Pons (tissue), 1 donor: ENCODE results near the gene FAM25A.
"Not testable (repeated sequence)": the region's sequence is repeated elsewhere in the genome, so short reads cannot be mapped to it uniquely, and the experiment has no call there.

Experiments
- DNase-seq: peaks from one replicate; pipeline ENCODE4 v3.0.0-alpha.2; 2016; ENCODE audit warnings: low spot score

The FAM25A gene

DNA sequence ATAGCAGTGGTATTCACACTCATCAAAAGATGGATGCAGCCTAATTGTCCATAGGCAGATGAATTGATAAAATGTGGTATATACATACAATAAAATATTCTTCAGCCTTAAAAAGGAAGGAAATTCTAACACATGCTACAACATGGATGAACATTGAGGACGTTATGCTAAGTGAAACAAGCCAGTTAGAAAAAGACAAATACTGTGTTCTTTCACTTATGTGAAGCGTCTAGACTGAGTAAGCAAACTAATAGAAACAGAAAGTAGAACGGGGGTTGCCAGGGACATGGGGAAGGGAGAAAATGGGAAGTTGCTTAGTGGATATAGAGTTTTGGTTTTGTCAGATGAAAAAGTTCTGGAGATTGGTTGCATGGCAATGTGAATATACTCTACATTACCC lies 6.6 kb upstream of the FAM25A start:
- DNase-seq, result peak; percentile 9

DNA sequence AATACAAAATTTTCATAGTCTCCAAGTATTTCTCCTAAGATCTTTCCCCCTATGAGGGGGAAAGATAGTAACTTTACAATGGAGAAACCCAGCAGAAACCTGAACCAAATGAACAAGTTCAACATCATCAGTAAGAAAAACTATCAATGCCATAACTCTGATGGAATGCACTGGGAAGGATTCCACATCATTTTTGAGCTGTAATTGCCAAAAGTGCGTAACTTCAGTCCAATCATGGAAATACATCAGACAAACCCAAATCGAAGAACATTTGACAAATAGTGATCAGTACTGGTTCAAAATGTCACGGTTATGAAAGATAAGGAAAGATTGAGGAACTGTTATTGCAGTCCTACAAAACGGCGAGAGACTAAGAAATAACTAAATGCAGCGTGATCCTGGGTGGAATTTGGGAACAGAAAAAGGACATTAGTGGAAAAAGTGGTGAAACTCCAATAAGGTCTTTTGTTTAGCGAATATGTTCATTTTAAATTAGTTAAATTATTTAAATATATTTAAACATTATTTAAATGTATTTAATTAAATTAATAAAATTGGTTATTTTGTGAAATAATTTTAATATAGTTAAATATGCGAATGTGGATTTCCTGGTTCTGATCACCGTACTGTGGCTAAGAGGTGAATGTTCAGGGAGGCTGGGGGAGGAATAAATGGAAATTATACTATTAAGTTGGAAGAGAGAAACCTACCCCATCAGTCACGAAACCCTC lies 4.9 kb upstream of the FAM25A start:
- not testable (repeated sequence) for DNase-seq

DNA sequence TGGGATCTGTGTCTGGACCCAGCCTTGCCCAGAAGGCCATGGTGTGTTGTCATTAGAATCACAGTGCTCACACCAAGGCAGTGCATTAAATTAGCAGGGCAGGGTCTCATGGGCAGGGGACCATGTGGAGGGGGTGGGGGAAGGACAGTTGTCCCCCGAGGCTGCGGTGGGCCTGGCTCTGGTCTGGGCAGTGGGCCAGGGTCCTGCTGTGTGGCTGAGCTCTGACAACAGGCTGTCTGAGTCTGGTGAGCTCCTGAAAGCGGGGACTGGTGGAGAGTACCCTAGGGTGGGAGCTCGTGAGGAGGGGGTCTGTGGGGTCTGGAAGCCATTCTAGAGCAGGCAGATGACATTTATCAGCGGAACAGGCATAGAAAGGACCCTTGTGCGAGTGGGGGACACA lies 2.0 kb upstream of the FAM25A start:
- not testable (repeated sequence) for DNase-seq

DNA sequence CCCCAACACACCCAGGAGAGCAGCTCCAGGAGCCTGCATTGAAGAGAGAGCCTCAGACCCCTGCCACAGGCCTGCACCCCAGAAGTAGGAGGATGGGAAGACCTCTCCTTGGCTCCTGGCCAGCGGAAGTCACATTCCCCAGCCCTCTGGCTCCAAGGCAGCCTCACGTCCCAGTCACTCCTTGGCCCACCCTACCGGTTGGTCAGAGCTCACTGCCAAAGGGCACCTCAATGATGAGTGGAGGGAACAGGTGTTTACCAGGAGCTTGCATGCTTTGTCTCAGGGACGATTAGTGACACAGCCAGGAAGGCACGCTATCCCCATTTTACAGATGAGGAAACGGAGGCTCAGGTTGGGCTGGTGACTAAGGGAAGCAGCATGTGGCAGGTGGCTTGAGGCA lies 1.0 kb upstream of the FAM25A start:
- DNase-seq, result not testable (repeated sequence)

DNA sequence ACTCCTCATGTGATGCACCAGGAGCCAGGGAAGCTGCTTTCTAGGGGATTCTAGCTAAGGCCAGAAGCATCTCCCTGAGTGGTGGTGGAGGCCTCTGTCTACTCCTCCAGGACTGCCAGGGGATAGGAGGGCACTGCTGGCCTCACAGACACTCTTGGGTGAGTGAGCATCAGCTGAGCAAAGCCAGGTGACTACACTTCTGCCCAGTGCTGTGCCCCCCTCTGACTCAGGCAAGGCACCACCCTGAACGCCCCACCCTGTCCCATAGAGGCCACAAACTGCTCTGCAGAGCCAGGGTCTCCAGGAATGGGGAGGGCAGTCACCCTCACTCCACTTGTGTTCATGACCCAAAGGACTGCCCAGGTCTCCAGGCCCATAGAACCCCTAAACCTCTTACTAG lies 590 bp upstream of the FAM25A start:
- DNase-seq, result not testable (repeated sequence)

DNA sequence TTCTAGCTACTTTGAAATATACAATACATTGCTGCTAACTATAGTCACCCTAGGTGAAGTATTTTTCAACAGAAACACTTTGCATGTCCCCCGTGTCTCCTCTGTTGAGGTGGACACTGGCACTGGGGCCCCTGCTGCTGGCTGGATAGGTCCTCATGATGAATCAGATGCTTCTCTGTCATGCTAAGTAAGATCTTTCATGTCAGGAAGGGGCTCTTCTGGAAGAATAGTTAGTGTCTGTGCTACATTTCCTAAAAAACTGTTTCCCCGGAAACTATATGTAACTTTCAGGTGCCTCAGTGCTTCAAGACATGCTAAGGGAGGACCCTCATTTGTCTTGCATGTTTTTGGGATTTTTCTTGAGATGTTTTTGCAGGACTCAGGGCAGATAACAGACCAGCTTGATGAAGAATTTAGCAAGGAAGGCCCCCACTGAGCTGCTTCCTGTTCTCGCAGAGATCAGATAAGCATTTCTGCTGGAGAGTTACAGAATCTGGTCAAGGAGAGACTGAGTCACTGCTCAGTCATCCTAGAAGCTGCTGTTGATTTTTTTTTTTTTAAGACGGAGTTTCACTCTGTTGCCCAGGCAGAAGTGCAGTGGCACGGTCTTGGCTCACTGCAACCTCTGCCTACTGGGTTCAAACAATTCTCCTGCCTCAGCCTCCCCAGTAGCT lies 5.3 kb downstream of the FAM25A start:
- not testable (repeated sequence) for DNase-seq

DNA sequence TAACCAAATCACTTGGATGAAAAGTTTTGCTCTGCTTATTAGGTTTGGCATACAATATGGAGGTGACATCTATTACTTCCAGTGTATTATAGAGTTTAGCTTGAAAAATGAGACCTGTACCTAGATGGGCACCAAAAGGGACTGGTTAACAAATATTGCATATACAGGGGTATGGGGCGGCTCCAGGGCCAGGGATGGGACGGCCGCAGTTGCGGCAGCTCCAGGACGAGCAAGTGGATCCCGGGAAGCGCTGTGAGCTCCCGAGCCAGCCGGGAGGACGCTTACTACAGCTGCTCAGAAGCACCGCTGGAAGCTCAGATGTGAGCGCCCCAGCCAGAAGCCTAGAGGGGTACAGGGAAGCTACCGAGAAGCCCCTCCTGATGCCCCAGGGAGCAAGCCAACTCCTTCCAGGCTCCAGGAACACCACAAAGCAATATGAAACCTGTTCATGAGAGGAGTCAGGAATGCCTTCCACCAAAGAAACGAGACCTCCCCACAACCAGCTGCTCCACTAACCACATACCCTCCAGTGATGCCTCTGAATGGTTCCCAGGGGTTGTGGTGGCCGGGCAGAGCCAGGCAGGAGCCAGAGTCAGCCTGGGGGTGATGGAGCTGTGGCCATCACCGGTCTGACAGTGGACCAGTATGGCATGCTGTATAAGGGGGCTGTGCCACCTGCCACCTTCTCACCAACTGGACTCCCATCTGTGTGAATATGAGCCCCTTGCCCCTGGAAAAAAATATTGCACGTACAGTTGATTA lies 6.8 kb downstream of the FAM25A start:
- DNase-seq, result not testable (repeated sequence)

DNA sequence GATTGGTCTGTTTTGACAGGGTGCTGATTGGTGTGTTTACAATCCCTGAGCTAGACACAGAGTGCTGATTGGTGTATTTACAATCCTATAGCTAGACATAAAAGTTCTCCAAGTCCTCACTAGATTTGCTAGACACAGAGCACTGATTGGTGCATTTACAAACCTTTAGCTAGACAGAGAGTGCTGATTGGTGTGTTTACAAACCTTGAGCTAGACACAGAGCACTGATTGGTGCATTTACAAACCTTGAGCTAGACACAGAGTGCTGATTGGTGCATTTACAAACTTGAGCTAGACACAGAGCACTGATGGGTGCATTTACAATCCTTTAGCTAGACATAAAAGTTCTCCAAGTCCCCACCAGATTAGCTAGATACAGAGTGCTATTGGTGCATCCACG lies 10.3 kb downstream of the FAM25A start:
- not testable (repeated sequence) for DNase-seq

DNA sequence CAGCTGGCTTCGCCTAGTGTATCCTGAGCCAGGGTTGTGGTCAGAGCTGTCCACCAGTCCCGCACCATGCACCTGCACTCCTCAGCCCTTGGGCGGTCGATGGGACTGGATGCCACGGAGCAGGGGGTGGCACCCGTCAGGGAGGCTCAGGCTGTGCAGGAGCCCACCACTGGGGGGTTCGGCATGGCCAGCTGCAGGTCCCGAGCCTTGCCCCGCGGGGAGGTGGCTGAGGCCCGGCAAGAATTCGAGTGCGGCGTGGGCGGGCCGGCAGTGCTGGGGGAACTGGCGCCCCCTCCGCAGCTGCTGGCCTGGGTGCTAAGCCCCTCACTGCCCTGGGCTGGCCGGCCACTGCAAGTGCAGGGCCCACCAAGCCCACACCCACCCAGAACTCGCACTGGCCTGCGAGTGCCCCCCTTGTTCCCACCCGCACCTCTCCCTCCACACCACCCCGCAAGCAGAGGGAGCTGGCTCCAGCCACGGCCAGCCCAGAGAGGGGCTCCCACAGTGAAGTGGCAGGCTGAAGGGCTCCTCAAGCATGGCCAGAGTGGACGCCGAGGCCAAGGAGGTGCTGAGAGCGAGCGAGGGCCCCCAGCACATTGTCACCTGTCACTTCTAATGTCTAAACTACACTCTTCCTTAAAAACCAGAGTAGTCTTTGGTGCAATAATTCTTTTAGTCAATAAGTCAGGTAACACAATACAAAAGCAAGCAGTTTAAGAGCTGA lies 11.0 kb downstream of the FAM25A start:
- no peak for DNase-seq

DNA sequence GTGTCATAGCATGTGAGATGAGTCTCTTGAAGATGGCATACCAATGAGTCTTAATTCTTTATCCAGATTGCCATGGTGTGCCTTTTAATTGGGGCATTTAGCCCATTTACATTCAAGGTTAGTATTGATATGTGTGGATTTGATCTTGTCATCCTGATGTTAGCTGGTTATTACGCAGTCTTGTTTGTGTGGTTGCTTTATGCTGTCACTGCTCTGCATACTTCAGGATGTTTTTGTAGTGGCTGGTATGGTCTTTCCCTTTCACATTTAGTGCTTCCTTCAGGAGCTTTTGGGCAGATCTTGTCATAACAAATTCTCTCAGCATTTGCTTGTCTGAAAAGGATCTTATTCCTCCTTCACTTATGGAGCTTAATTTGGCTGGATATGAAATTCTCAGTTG lies 16.5 kb downstream of the FAM25A start:
- DNase-seq, result no peak

DNA sequence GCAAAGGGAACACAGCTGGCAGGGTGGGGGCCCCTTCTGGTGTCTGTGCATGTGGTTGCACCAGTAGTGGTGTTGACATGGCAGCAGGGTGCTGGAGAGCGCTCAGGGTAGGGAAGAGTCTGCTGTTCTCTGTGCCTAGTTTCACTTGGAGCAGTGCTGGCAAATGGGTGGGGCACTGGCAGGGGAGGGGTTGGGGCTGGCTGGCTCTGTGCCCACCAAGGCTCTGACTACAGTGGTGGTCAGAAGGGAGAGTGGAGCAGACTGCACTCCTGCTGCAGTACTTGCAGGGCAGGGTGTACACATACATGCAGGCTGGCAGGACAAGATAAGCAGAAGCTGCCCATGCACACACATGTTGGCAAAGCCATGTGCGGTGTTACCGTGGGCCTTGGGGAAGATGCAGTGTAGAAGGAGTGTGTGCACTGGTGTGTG lies 18.2 kb downstream of the FAM25A start:
- no peak for DNase-seq

DNA sequence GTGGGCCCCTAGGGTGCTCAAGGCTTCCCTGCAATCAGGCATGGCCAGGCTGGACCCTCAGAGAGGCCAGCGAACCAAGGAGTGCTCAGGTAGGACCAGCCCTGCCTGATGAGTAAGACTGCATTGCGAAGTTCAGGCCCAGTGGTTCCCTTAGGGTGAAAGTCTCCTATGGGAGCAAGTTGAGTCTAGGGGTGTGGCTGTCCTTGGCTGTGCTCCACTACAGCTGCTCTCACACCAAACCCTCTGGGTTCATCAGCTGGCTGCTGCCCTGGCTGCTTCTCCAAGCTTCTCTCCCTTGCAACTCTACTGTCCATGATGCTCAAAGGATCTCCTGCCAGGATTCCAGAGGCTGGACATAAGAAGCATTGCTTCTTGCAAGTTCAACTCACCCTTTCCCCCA lies 18.7 kb downstream of the FAM25A start:
- DNase-seq, result no peak

DNA sequence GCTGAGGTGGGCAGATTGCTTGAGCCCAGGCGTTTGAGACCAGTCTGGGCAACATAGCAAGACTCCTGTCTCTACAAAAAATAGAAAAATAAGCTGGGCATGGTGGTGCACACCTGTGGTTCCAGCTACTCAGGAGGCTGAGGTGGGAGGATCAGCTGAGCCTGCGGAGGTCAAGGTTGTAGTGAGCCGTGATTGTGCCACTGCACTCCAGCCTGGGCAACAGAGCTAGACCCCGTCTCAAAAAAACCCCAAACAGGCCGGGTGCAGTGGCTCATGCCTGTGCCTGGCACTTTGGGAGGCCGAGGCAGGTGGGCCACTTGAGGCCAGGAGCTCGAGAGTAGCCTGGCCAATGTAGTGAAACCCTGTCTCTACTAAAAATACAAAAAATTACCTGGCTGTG lies 23.5 kb downstream of the FAM25A start:
- not testable (repeated sequence) for DNase-seq

DNA sequence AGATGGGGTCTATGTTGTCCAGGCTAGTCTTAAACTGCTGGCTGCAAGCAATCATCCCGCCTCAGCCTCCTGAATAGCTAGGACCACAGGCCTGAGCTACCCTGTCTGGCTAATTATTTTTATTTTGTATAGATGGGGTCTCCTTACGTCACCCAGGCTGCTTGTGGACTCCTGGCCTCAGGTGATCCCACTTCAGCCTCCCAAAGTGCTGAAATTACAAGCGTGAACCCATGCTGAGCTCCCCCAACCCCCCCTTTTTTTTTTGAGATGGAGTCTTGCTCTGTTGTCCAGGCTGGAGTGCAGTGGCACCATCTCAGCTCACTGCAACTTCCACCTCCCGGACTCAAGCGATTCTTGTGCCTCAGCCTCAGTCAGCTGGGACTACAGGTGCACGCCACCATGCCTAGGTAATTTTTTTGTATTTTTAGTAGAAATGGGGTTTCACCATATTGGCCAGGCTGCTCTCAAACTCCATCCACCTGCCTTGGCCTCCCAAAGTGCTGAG lies 25.4 kb downstream of the FAM25A start:
- no peak for DNase-seq

DNA sequence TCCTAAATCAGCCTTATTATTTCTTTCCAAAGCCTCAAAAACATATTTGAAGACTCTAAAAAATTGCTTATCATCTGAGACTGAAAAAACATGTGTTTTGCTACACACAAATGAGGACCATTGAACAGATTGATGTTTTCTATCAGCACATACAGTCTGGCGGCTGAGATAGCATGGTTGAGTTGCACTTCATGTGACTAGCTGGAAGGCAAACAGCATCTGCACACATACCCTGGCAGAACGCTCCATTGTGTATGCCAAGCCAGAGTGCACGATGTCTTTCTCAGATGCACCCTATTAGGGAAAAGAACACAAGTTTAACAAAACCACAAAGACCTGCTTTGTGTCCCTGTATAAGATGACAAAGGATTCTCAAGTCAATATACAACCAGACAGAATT lies 33.0 kb downstream of the FAM25A start:
- peak; percentile 93 for DNase-seq

DNA sequence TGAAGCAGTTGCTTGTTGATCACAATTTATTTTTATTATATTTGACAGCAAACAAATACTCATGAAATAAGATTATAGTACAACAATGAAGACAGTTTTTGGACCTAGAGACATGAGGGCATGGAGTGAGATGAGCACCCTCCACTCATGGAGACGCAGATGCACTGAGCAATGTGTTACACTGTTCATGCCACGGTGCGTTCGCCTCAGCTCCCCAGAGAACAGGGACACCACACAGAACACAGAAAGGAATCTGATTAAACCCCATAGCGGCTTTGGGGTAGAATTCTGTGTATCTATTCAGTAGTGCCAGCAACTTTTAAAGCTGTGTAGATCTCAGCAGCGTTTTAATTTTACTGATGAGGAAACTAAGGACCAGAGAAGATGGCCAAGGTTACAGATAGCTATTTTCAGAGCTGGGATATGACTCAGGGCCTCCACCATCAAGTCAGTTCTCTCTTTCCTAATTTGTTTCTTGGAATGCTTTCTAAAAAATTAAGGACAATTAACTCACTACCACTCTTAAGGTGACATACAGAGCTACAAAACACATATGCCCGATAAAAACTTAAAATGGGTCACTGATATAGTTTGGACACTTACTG lies 33.6 kb downstream of the FAM25A start:
- DNase-seq, result peak; percentile 69

DNA sequence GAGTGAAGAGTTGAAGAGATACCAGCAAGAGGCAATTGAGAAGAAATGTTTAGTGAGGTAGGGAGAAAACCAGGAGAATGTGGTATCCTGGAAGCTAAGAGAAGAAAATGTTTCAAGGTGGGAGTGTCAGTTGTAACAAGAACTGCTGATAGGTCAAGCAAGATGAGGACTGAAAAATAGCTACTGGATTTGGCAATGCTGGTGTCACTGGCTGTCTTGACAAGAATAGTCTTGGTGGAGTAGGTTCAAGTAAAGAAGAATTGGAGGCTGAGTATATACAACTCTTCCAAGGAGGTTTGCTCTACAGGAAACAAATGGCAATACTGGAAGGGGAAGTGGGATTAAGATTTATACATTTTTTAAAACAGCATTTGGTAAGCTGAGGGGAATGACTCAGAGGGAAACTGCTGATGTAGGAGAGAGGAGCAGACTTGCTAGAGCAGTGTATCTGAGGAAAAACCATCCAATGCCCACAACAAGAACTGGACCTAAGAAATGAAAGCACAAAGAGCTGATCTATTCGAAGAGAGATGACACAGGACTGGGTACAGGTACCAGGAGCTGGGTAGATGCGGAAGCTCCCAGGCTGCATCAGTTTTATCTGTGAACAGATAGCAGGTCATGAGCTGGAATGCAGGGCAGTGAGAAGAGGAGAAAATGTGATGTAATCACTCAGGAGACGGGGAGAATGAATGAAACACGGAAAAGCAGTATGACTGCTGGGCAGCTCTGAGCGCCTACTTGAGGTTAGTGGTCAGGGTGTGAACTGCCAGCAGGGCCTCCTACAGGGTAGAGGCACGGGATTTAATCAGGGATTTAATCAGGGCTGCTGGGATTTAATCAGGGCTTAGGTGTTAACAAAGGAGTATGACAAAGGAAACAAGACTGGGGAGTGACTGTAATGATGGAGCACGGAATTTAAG lies 34.5 kb downstream of the FAM25A start:
- DNase-seq, result peak; percentile 60

DNA sequence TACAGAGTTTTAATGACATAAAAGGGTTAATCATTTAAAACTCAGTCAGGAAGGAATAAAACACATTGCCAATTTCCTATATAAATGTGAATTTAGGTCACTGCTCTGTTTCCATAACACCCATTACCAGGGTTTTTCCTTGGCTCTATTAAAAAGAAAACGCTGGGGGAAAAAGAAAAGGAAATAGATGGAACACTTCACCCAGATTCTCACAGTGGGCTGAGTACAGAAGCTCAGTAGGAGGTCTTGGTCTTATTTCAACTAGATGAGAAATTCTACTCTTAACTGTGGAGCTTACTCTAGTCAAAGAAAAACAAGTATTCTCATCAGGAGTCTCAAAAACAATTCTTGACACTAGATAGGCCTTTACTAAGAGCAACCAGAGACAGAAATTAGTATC lies 38.1 kb downstream of the FAM25A start:
- DNase-seq, result peak; percentile 61

DNA sequence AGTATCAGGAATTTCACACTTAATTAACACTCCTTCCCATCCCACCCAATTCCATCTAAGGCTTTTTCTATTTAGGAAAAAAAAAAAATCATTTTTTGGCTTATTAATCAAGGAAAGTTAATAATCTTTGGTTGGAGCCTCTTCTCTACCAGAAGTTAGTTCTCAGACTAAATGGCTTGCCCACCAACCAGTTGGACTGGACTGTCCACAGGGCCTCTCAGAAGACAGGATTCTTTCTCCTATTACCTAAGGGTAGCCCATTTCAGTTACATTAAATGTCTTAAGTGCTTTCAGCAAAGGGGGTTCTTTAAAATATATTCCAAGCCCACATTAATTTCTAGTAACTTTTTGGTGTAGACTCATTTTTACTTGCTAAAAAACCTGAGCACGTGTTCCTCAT lies 39.3 kb downstream of the FAM25A start:
- no peak for DNase-seq

DNA sequence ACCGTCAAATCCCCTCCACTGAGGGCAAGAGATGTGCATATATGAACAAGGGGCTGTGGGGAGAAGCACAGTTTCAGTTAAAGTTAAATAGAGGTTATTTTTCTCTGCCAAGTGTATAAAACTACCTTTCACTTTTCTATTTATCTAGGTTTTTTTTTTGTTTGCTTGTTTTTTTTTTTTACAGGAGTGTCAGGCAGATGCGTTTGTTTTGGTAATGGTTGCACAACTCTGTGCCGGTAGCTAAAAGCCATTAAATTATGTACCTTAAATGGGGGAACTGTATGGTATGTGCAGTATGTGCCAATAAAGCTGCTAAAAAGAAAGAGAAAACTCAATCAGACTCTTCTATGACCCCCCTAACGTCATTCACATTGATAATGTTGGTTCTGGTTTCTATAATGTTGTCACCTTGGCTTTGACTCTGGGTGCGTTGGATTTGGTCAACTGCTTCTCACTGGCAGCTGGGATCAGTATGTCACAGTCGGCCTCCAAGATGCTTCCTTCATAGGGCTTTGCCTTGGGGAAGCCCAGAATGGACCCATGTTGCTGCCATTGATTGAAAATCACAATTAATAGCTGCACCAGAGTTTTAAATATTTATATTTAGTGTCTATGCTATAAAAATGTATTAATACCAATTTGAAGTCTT lies 40.3 kb downstream of the FAM25A start:
- DNase-seq, result no peak
